Osteoblast (primary cell): ENCODE measurements around the gene CHN2. TPM values are rescaled to one million over a fixed set of nuclear protein-coding genes. Genes with fewer than 3 reads are reported as not detected.

Experiments used
- DNase-seq: peaks from one replicate; pipeline ENCODE4 v3.0.0; 2011; ENCODE audit warnings: low spot score, mixed read lengths; ENCODE audit not compliant: insufficient read length; ENCODE audit errors: missing footprints
- H2AFZ ChIP-seq: 2 replicates; pipeline ENCODE4 v1.6.0; 2011; ENCODE audit warnings: mild to moderate bottlenecking, low read length
- H3K27ac ChIP-seq: 2 replicates; pipeline ENCODE4 v1.5.1; 2011; ENCODE audit warnings: mild to moderate bottlenecking, low read depth, low read length, moderate library complexity
- H3K27me3 ChIP-seq: 2 replicates; pipeline ENCODE4 v1.6.0; 2012; ENCODE audit warnings: mild to moderate bottlenecking, control low read depth, inconsistent platforms, low read length, moderate library complexity; ENCODE audit not compliant: insufficient read depth
- H3K36me3 ChIP-seq: 2 replicates; pipeline ENCODE4 v1.5.1; 2011; ENCODE audit warnings: mild to moderate bottlenecking, low read length, control low read depth, moderate library complexity; ENCODE audit not compliant: insufficient read depth
- H3K4me1 ChIP-seq: 2 replicates; pipeline ENCODE4 v1.5.1; 2011; ENCODE audit warnings: mild to moderate bottlenecking, low read length, control low read depth, moderate library complexity; ENCODE audit not compliant: insufficient read depth
- H3K4me2 ChIP-seq: 2 replicates; pipeline ENCODE4 v1.6.0; 2011; ENCODE audit warnings: mild to moderate bottlenecking, low read length; ENCODE audit not compliant: insufficient read depth
- H3K4me3 ChIP-seq: fragments of 200-600 bp; sonication (generic); 3 replicates; pipeline ENCODE4 v1.5.1; 2012; ENCODE audit warnings: mild to moderate bottlenecking, low read length, inconsistent platforms; ENCODE audit not compliant: insufficient read depth
- H3K79me2 ChIP-seq: 2 replicates; pipeline ENCODE4 v1.6.0; 2012; ENCODE audit warnings: mild to moderate bottlenecking, low read length, control low read depth, inconsistent platforms; ENCODE audit not compliant: insufficient read depth
- H3K9me3 ChIP-seq: 2 replicates; pipeline ENCODE4 v1.5.1; 2011; ENCODE audit warnings: low read depth, low read length, control low read depth
- H4K20me1 ChIP-seq: 2 replicates; pipeline ENCODE4 v1.6.0; 2012; ENCODE audit warnings: mild to moderate bottlenecking, low read length, control low read depth; ENCODE audit not compliant: insufficient read depth
- total RNA-seq: library from RNA; depleted of rRNA; stranded (reverse); fragments of >200 nt; gene quantifications from 2 replicates; pipeline ENCODE4 v1.2.3, GENCODE V29; 2012
- TF ChIP-seq, protein P1 (sequence below): IDR thresholded peaks from 2 replicates; pipeline ENCODE4 v1.5.1; 2011; ENCODE audit warnings: mild to moderate bottlenecking, low read depth, low read length, moderate library complexity; ENCODE audit errors: extremely low read depth

The CHN2 gene
- total RNA-seq, 1 donor = under 0.01 TPM

DNA sequence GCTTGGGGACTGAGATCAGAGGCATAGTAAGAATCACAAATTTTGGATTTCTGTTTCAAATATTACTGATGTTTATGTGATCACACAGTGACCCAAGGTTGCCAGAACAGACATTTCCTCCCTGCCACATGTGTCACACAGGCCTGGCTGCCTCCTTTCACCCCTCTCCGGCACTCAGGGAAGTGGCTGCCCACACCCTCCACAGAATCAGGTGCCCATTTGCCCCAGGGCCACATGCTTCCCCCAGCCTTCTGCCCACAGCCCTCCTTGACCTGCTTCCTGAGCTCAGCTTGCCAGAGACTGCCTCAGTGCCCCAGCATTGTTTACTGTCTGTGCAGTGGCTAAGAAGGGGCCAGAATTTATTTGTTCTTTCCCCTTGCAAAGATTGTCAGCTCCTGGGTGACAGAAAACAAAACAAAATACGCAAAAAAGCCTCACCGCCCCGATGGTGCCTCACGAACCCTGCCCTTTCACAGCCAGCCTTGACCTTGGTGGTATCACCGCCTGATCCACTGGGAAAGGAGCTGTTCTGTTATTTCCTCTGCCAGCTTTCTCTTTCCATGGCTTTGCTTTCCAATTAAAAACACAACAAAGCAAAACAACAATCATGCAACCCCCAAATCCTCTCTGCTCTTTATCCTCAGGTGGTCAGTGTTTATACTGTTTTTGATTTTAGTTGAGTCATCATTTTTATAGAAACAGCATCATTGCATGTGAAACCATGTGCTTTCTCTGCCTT, 52.8 kb downstream of the CHN2 start:
- no peaks in the 10 kb centered on the region for H3K4me1 ChIP-seq
- no peak overlapping the region for H3K4me2 ChIP-seq
- no peak for DNase-seq
- TF ChIP-seq, protein P1, sequence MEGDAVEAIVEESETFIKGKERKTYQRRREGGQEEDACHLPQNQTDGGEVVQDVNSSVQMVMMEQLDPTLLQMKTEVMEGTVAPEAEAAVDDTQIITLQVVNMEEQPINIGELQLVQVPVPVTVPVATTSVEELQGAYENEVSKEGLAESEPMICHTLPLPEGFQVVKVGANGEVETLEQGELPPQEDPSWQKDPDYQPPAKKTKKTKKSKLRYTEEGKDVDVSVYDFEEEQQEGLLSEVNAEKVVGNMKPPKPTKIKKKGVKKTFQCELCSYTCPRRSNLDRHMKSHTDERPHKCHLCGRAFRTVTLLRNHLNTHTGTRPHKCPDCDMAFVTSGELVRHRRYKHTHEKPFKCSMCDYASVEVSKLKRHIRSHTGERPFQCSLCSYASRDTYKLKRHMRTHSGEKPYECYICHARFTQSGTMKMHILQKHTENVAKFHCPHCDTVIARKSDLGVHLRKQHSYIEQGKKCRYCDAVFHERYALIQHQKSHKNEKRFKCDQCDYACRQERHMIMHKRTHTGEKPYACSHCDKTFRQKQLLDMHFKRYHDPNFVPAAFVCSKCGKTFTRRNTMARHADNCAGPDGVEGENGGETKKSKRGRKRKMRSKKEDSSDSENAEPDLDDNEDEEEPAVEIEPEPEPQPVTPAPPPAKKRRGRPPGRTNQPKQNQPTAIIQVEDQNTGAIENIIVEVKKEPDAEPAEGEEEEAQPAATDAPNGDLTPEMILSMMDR = no peak
- H3K36me3 ChIP-seq = no peaks in the 10 kb centered on the region
- H3K9me3 ChIP-seq = no peaks in the 10 kb centered on the region
- H3K4me3 ChIP-seq = no peak overlapping the region
- H3K79me2 ChIP-seq = no peaks in the 10 kb centered on the region
- no peaks in the 10 kb centered on the region for H4K20me1 ChIP-seq
- peaks cover 3% of the 10 kb centered on the region for H3K27me3 ChIP-seq
- H2AFZ ChIP-seq = no peak overlapping the region
- no peak overlapping the region for H3K27ac ChIP-seq

DNA sequence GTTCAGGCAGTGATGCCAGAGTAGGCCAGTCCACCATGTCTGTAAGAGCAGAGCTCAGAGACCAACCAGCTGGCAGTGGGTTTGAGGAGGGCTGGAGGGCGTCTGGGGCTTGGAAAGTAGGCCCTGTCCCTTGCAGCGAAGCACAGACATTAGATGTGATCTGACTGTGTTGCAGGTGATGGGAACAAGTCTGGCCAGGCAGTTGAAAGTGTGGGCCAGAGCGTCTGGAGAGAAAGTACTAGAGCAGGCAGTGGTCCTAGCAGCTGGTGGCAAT, 53.3 kb downstream of the CHN2 start:
- Histone ChIP-seq H3K4me2 (no peak overlapping the region), H3K4me1 (no peaks in the 10 kb centered on the region), H2AFZ (no peak overlapping the region), H3K27me3 (peaks cover 3% of the 10 kb centered on the region), H3K79me2 (no peaks in the 10 kb centered on the region), H3K27ac (no peak overlapping the region), H4K20me1 (no peaks in the 10 kb centered on the region), H3K9me3 (no peaks in the 10 kb centered on the region), H3K4me3 (no peak overlapping the region), H3K36me3 (no peaks in the 10 kb centered on the region)
- no peak for DNase-seq
- TF ChIP-seq, protein P1 = no peak

DNA sequence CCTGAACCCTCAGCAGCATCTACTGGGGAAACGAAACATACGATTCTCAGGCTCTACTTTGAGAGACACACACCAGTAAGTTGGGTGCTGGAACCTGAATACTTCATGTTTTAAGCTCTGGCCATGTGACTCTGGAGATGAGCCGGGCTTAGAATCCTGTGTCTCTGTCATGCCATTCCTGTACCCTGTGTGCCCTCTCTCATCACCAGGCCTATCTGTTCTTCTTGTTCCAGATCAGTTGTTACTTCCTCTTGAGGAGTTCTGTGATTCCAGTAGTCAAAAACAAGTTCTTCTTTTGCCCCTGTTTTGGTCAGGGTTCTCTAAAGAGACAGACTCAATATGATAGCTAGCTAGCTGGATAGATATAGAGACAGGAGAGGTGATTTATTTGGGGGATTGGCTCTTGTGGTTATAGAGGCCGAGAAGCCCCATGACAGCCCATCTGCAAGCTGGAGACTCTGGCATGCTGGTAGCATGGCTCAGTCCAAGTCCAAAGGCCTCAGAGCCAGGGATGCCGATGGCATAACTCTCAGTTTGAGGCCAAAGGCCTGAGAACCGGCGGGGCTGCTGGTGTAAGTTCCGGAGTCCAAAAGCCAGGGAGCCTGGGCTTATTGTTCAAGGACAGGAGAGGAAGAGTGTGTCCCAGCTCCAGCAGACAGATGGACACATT, 54.3 kb downstream of the CHN2 start:
- no peak for DNase-seq
- H3K27me3 ChIP-seq = no peaks in the 10 kb centered on the region
- TF ChIP-seq, protein P1 = no peak

DNA sequence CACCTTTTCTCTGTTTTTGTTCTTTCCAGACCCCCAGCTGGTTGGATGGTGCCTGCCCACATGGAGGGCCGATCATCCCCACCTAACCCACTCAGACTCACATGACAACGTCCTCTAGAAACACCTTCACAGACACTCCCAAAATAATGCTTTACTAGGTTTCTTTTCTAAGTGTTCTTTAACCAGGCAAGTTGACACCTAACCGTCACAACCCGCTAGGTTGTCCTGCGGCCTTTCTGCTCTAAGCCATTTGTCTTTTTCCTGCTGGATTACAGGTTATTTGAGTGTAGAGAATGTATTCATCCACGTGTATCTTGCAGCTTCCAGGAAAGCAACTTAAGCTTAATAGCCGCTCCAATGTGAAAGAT, 54.8 kb downstream of the CHN2 start:
- Histone ChIP-seq H3K4me2 (no peak overlapping the region), H3K9me3 (no peaks in the 10 kb centered on the region), H3K4me3 (no peak overlapping the region), H2AFZ (no peak overlapping the region), H3K27ac (no peak overlapping the region), H3K4me1 (no peaks in the 10 kb centered on the region), H3K27me3 (no peaks in the 10 kb centered on the region), H3K79me2 (no peaks in the 10 kb centered on the region), H3K36me3 (no peaks in the 10 kb centered on the region), H4K20me1 (no peaks in the 10 kb centered on the region)
- no peak for DNase-seq
- TF ChIP-seq, protein P1 = no peak

More for the DNA sequence above, 54.3 kb downstream of the CHN2 start:
- Histone ChIP-seq H2AFZ (no peak overlapping the region), H3K4me2 (no peak overlapping the region), H3K79me2 (no peaks in the 10 kb centered on the region), H4K20me1 (no peaks in the 10 kb centered on the region), H3K9me3 (no peaks in the 10 kb centered on the region), H3K27ac (no peak overlapping the region), H3K36me3 (no peaks in the 10 kb centered on the region), H3K4me1 (no peaks in the 10 kb centered on the region), H3K4me3 (no peak overlapping the region)
